Measurements from ENCODE around the gene MPZL2.

MPZL2 gene

GRCh38 chr11:118238421-118238820 lies 25.7 kb downstream of the MPZL2 start:
- no peak overlapping the region for H3K4me3 ChIP-seq (replicated peaks; ENCODE audit: low read depth, low read length)
- no peak for DNase-seq (ENCODE audit: low read depth)

GRCh38 chr11:118236170-118236569 lies 27.9 kb downstream of the MPZL2 start:
- no peak for TF ChIP-seq CTCF (IDR thresholded peaks at IDR 0.05; ENCODE audit: low read length, missing control alignments)
- H3K4me3 ChIP-seq (replicated peaks; ENCODE audit: low read depth, low read length), result no peak overlapping the region
- no peak for DNase-seq (ENCODE audit: low read depth)

More at GRCh38 chr11:118238421-118238820, 25.7 kb downstream of the MPZL2 start:
- TF ChIP-seq CTCF (IDR thresholded peaks at IDR 0.05; ENCODE audit: low read length, missing control alignments), result no peak

- TF ChIP-seq CTCF (IDR thresholded peaks at IDR 0.05; ENCODE audit: low read length, missing control alignments), result no peak
- no peak overlapping the region for H3K4me3 ChIP-seq (replicated peaks; ENCODE audit: low read depth, low read length)
- DNase-seq (ENCODE audit: low read depth), result no peak
Measured at GRCh38 chr11:118234833-118235232, 29.3 kb downstream of the MPZL2 start.

GRCh38 chr11:118233850-118234249 lies 30.2 kb downstream of the MPZL2 start:
- DNase-seq (ENCODE audit: low read depth), result no peak
- no peak for TF ChIP-seq CTCF (IDR thresholded peaks at IDR 0.05; ENCODE audit: low read length, missing control alignments)
- H3K4me3 ChIP-seq (replicated peaks; ENCODE audit: low read depth, low read length), result no peak overlapping the region

GRCh38 chr11:118233377-118233776 lies 30.7 kb downstream of the MPZL2 start:
- no peak overlapping the region for H3K4me3 ChIP-seq (replicated peaks; ENCODE audit: low read depth, low read length)
- no peak for TF ChIP-seq CTCF (IDR thresholded peaks at IDR 0.05; ENCODE audit: low read length, missing control alignments)
- DNase-seq (ENCODE audit: low read depth), result no peak

GRCh38 chr11:118232659-118233058 lies 31.4 kb downstream of the MPZL2 start:
- TF ChIP-seq CTCF (IDR thresholded peaks at IDR 0.05; ENCODE audit: low read length, missing control alignments), result no peak
- no peak overlapping the region for H3K4me3 ChIP-seq (replicated peaks; ENCODE audit: low read depth, low read length)
- DNase-seq (ENCODE audit: low read depth), result no peak

GRCh38 chr11:118231461-118231860 lies 32.6 kb downstream of the MPZL2 start:
- H3K4me3 ChIP-seq (replicated peaks; ENCODE audit: low read depth, low read length), result no peak overlapping the region
- TF ChIP-seq CTCF (IDR thresholded peaks at IDR 0.05; ENCODE audit: low read length, missing control alignments), result no peak
- no peak for DNase-seq (ENCODE audit: low read depth)

All from fibroblast of pulmonary artery (primary cell).